Measurements from ENCODE around the gene RBMS1. TPM values are rescaled to one million over a fixed set of nuclear protein-coding genes. Genes with fewer than 3 reads are reported as not detected.

Gene RBMS1
- total RNA-seq, 1 experiment from 2014 or later: 65.4 TPM

DNA sequence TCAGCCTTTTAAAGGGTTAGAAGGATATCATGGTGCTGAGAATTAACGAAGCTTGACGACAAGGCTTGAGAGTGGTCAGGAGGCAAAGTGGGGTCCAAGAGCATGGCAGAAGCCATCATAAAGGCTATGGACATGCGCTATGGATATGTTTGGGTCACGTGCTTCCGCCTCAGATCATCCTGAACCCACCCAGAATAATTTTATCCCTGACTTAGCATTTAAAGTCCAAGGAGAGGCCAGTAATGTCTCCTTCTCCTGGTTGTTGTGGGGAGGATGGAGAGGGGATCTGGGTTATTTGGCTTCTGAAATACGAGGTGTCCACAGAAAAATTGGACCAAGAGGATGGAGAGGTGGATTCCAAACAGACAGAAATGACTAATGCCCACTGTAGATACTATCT is 38.8 kb upstream of the RBMS1 start:
- ChIA-PET POLR2A (no interaction called here), CTCF (no interaction called here)
- Mint-ChIP-seq H3K27me3 (ENCODE audit: insufficient read depth, unreplicated experiment) (no peaks in the 10 kb centered on the region), H3K9me3 (ENCODE audit: unreplicated experiment) (no peaks in the 10 kb centered on the region), H3K27ac (ENCODE audit: low read depth, unreplicated experiment) (no peak overlapping the region), H3K4me3 (ENCODE audit: unreplicated experiment) (no peak overlapping the region), H3K4me1 (ENCODE audit: insufficient read depth, unreplicated experiment) (no peaks in the 10 kb centered on the region), H3K36me3 (ENCODE audit: insufficient read depth, unreplicated experiment) (no peaks in the 10 kb centered on the region)
- no peak for TF ChIP-seq CTCF (IDR thresholded peaks at IDR 0.05; ENCODE audit: unreplicated experiment)
- intact Hi-C loops (cut with micrococcal nuclease): no loop called here
- no peak for DNase-seq (ENCODE audit: unreplicated experiment)
- no TSS peak for BruUV-seq (replicated peaks)

DNA sequence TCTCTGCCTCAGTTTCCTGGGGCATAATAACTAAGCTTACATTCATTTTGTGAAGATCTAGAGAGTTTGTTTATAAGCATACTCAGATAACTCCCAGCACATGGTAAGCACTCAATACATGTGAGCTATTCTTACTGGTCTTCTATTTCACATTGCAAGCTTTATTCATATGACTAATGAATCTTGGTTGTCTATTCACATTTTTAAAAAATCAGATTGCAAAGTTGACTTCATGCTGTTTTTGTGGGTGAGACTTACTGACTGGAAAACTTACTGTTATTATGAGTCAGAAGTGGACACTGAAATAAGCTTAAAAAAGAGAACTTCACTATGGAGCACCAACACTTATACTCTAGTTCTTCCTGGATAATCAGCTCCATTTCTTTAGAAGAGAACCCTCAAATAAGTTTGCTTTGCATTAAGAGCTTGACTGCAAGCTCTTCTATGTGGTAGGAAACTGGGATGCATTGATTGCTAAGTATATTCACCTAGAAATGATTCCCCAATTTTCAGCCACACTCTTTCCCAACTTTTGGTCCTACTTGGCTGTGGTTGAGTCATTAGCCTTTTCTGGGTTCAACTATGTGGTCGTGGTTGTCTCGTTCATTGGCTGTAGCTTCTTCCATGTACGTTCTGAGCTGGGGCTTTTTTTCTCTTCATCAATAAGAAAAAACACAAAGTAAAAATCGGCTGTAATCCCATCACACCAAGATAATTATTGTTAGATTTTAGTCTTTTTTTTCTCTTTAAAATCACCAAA is 29.5 kb upstream of the RBMS1 start:
- Mint-ChIP-seq H3K4me1 (ENCODE audit: insufficient read depth, unreplicated experiment) (peaks cover 6% of the 10 kb centered on the region), H3K27me3 (ENCODE audit: insufficient read depth, unreplicated experiment) (no peaks in the 10 kb centered on the region), H3K36me3 (ENCODE audit: insufficient read depth, unreplicated experiment) (no peaks in the 10 kb centered on the region), H3K4me3 (ENCODE audit: unreplicated experiment) (no peak overlapping the region), H3K27ac (ENCODE audit: low read depth, unreplicated experiment) (no peak overlapping the region), H3K9me3 (ENCODE audit: unreplicated experiment) (no peaks in the 10 kb centered on the region)
- DNase-seq (ENCODE audit: unreplicated experiment): peak; percentile 13
- ChIA-PET POLR2A (interaction anchor here (0.6 to 1.8 kb wide), 4 partner anchors 11 to 315 kb away, joined by 3 to 7 read pairs (median 4); no protein-coding TSS in a partner anchor), CTCF (interaction anchor here (0.6 to 1.3 kb wide), 6 partner anchors 13 to 1738 kb away, joined by 3 to 4 read pairs (median 3); no protein-coding TSS in a partner anchor)
- TF ChIP-seq CTCF (IDR thresholded peaks at IDR 0.05; ENCODE audit: unreplicated experiment): no peak
- no TSS peak for BruUV-seq (replicated peaks)
- intact Hi-C loops (cut with micrococcal nuclease): no loop called here

GRCh38 chr2:160517731-160518130 is 24.1 kb upstream of the RBMS1 start:
- no TSS peak for BruUV-seq (replicated peaks)
- H3K4me3 Mint-ChIP-seq (ENCODE audit: unreplicated experiment): no peak overlapping the region
- CTCF ChIA-PET: interaction anchor here (0.6 to 1.1 kb wide), 3 partner anchors 63 to 183 kb away, joined by 3 read pairs; no protein-coding TSS in a partner anchor

More at GRCh38 chr2:160517731-160518130, 24.1 kb upstream of the RBMS1 start:
- TF ChIP-seq CTCF (IDR thresholded peaks at IDR 0.05; ENCODE audit: unreplicated experiment): no peak
- DNase-seq (ENCODE audit: unreplicated experiment): no peak
- H3K9me3 Mint-ChIP-seq (ENCODE audit: unreplicated experiment): no peaks in the 10 kb centered on the region
- H3K36me3 Mint-ChIP-seq (ENCODE audit: insufficient read depth, unreplicated experiment): no peaks in the 10 kb centered on the region
- POLR2A ChIA-PET: no interaction called here
- H3K4me1 Mint-ChIP-seq (ENCODE audit: insufficient read depth, unreplicated experiment): peaks cover 19% of the 10 kb centered on the region
- no peaks in the 10 kb centered on the region for H3K27me3 Mint-ChIP-seq (ENCODE audit: insufficient read depth, unreplicated experiment)
- intact Hi-C loops (cut with micrococcal nuclease): no loop called here
- H3K27ac Mint-ChIP-seq (ENCODE audit: low read depth, unreplicated experiment): no peak overlapping the region
